ENCODE results near the gene WTIP.
"Not testable (repeated sequence)": the region's sequence is repeated elsewhere in the genome, so short reads cannot be mapped to it uniquely, and the experiment has no call there.

Gene WTIP

GRCh38 chr19:34461375-34462100 lies 20.0 kb upstream of the WTIP start:
- no peak for TF ChIP-seq CTCF (IDR thresholded peaks at IDR 0.05)
- peaks cover 91% of the 10 kb centered on the region for H3K36me3 ChIP-seq
- no peak overlapping the region for H3K27ac ChIP-seq
- H3K4me3 ChIP-seq (ENCODE audit: low read depth in 1 of 2, low read length in 1 of 2), result no peak overlapping the region
- no peaks in the 10 kb centered on the region for H3K4me1 ChIP-seq (ENCODE audit: control insufficient read depth in 1 of 2, insufficient read depth in 1 of 2, low read depth in 1 of 2, low read length in 1 of 2)
- H3K27me3 ChIP-seq, result no peaks in the 10 kb centered on the region
- H3K9me3 ChIP-seq, result no peaks in the 10 kb centered on the region

GRCh38 chr19:34464785-34465184 lies 16.8 kb upstream of the WTIP start:
- not testable (repeated sequence) for H3K27ac ChIP-seq; H3K4me3 ChIP-seq (ENCODE audit: low read depth in 1 of 2, low read length in 1 of 2); H3K4me1 ChIP-seq (ENCODE audit: control insufficient read depth in 1 of 2, insufficient read depth in 1 of 2, low read depth in 1 of 2, low read length in 1 of 2); H3K27me3 ChIP-seq; H3K9me3 ChIP-seq
- H3K36me3 ChIP-seq, result peaks cover 99% of the 10 kb centered on the region

GRCh38 chr19:34468409-34468808 lies 13.1 kb upstream of the WTIP start:
- no peaks in the 10 kb centered on the region for H3K27me3 ChIP-seq
- no peaks in the 10 kb centered on the region for H3K4me1 ChIP-seq (ENCODE audit: control insufficient read depth in 1 of 2, insufficient read depth in 1 of 2, low read depth in 1 of 2, low read length in 1 of 2)
- H3K4me3 ChIP-seq (ENCODE audit: low read depth in 1 of 2, low read length in 1 of 2), result no peak overlapping the region
- H3K9me3 ChIP-seq, result no peaks in the 10 kb centered on the region
- peaks cover 96% of the 10 kb centered on the region for H3K36me3 ChIP-seq
- TF ChIP-seq CTCF (IDR thresholded peaks at IDR 0.05), result no peak
- no peak overlapping the region for H3K27ac ChIP-seq

GRCh38 chr19:34469026-34469425 lies 12.5 kb upstream of the WTIP start:
- H3K36me3 ChIP-seq, result peaks cover 90% of the 10 kb centered on the region
- not testable (repeated sequence) for H3K4me1 ChIP-seq (ENCODE audit: control insufficient read depth in 1 of 2, insufficient read depth in 1 of 2, low read depth in 1 of 2, low read length in 1 of 2)

DNA sequence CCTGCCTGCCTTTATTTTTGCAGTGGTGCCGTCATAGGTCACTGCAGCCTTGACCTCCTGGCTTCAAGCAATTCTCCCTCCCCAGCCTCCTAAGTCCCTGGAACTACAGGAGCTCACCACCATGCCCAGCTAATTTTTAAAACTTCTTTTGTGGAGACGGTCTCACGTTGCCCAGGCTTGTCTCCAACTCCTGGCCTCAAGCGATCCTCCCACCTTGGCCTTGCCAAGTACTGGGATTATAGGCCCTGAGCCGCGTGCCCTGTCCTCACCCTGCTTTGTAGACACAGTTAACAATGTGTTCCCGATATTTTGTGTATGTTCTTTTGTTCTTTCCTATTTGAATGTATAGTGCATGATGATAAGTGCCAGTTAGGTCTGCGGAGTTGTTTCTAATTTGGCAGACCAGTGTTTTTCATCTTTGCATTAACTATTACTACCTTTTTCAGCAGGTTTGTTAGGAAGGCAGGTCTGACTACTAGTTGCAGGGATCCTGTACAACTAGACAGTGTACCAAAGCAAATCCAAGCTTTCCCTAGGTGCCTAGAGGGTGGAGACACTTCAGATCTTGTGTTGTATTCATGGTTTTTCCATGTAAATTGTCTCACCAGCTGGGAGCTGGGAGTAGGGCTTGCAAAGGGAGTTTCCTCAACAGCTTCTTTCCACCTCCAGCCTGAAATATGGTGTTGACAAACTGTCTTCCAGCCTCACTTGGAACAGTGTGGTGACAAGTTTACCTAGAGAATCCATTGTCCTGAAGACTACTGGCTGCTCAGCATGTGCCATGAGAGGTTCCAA lies 9.5 kb upstream of the WTIP start:
- H3K27ac ChIP-seq, result no peak overlapping the region
- no peaks in the 10 kb centered on the region for H3K4me1 ChIP-seq (ENCODE audit: control insufficient read depth in 1 of 2, insufficient read depth in 1 of 2, low read depth in 1 of 2, low read length in 1 of 2)
- H3K9me3 ChIP-seq, result no peaks in the 10 kb centered on the region
- H3K27me3 ChIP-seq, result no peaks in the 10 kb centered on the region
- TF ChIP-seq CTCF (IDR thresholded peaks at IDR 0.05), result no peak
- peaks cover 60% of the 10 kb centered on the region for H3K36me3 ChIP-seq
- no peak overlapping the region for H3K4me3 ChIP-seq (ENCODE audit: low read depth in 1 of 2, low read length in 1 of 2)

More at GRCh38 chr19:34469026-34469425, 12.5 kb upstream of the WTIP start:
- H3K27me3 ChIP-seq; H3K4me3 ChIP-seq (ENCODE audit: low read depth in 1 of 2, low read length in 1 of 2); H3K9me3 ChIP-seq; H3K27ac ChIP-seq: not testable (repeated sequence)

DNA sequence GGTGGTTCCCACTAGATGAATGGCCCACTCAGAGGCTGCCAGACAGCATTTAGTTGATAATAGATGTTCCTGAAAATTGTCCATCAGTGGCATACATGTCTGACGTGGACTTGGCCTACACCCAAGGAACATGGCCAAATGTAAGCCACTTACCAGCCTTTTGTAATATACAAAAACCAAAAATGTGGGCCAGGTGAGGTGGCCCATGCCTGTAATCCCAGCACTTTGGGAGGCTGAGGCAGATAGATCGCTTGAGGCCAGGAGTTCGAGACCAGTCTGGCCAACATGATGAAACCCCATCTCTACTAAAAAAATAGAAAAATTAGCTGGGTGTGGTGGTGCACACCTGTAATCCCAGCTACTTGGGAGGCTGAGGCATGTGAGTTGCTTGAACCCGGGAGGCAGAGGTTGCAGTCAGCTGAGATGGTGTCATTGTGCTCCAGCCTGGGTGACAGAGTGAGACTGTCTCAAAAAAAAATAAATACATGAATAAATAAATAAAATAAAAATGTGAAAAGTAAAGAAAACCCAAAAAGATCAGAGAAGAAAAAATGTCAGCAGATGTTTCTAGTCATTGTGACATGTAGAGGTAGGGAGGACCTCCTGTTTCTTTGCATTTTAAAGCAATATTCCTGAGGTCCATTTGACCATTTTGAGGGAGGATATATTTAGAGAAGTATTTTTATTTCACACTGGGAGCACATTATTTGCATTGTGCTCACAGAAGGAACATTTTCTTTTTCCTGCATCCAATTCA lies 7.1 kb upstream of the WTIP start:
- H3K9me3 ChIP-seq, result no peaks in the 10 kb centered on the region
- no peak for TF ChIP-seq CTCF (IDR thresholded peaks at IDR 0.05)
- no peak overlapping the region for H3K4me3 ChIP-seq (ENCODE audit: low read depth in 1 of 2, low read length in 1 of 2)
- H3K27ac ChIP-seq, result no peak overlapping the region
- H3K4me1 ChIP-seq (ENCODE audit: control insufficient read depth in 1 of 2, insufficient read depth in 1 of 2, low read depth in 1 of 2, low read length in 1 of 2), result no peaks in the 10 kb centered on the region
- peaks cover 37% of the 10 kb centered on the region for H3K36me3 ChIP-seq
- peaks cover 21% of the 10 kb centered on the region for H3K27me3 ChIP-seq

Measured in neutrophil (primary cell).